Measurements from ENCODE around the gene NTRK1.

NTRK1 gene

GRCh38 chr1:156883919-156884318 lies 23.3 kb downstream of the NTRK1 start:
- no peak for DNase-seq

GRCh38 chr1:156884560-156885184 lies 24.0 kb downstream of the NTRK1 start:
- DNase-seq = no peak

- no peak for DNase-seq
These were observed 24.6 kb downstream of the NTRK1 start for GRCh38 chr1:156885314-156885713.

- DNase-seq = no peak
These were observed 25.3 kb downstream of the NTRK1 start for GRCh38 chr1:156885880-156886355.

GRCh38 chr1:156886583-156887281 lies 26.1 kb downstream of the NTRK1 start:
- no peak for DNase-seq

- DNase-seq = no peak
These were observed 26.7 kb downstream of the NTRK1 start for GRCh38 chr1:156887317-156887716.

GRCh38 chr1:156887734-156888133 lies 27.1 kb downstream of the NTRK1 start:
- no peak for DNase-seq

GRCh38 chr1:156889802-156890580 lies 29.3 kb downstream of the NTRK1 start:
- DNase-seq = peak; percentile 71

- DNase-seq = peak; percentile 71
These were observed 31.8 kb downstream of the NTRK1 start for GRCh38 chr1:156892190-156893047.

GRCh38 chr1:156893048-156893953 lies 32.6 kb downstream of the NTRK1 start, which contains the start of gene PEAR1:
TSS of gene PEAR1 (plus strand) at chr1:156893718. CDS start at chr1:156903927, 10,209 bp downstream.
- DNase-seq = no peak

- DNase-seq = no peak
These were observed 33.3 kb downstream of the NTRK1 start for GRCh38 chr1:156894001-156894400.

- DNase-seq = no peak
These were observed 34.2 kb downstream of the NTRK1 start for GRCh38 chr1:156894711-156895454.

- DNase-seq = no peak
These were observed 34.8 kb downstream of the NTRK1 start for GRCh38 chr1:156895455-156895812.

GRCh38 chr1:156895927-156896326 lies 35.3 kb downstream of the NTRK1 start:
- DNase-seq = no peak

- no peak for DNase-seq
These were observed 35.9 kb downstream of the NTRK1 start for GRCh38 chr1:156896490-156897033.

GRCh38 chr1:156897078-156897825 lies 36.6 kb downstream of the NTRK1 start:
- no peak for DNase-seq

GRCh38 chr1:156898161-156898566 lies 37.5 kb downstream of the NTRK1 start:
- DNase-seq = no peak

GRCh38 chr1:156898971-156899664 lies 38.5 kb downstream of the NTRK1 start:
- no peak for DNase-seq

All from NCI-H774 (cell line).